ENCODE measurements around the gene CKAP2L.
A peak's percentile ranks its signal among the peaks of the same experiment; 100 is the strongest.

Gene CKAP2L

DNA sequence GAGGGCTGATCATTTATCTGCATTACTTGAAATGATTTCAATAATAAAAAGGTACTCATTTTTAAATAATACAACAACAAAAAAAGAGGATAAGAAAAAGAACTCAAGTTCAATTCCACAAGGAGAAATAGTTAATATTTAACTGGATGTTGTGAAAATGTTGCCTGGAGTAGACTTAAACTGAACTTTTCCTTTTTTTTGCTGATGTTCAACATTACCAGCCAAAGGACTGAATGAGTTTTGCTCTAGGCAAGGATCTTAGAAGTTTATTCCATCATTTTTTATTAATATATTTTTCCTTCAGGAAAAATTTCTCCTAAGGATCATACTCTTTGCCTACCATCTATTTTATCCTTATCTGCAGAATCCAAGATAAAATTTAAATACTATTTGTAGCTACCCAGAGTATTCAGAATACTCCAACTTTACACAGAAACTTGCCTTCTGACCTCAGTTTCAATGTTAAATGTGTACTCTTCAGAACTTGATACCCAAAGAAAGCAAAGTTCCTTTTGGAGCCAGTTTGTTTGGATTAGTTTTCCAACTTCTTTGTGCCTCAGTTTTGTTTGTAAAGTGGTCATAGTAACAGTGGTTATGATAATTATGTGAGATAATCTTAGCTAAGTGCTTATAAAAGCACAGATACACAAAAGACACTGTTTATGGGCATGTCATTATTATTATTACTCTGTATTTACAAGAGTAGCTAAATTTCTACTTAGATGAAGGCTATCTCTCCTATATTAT lies 12.8 kb downstream of the CKAP2L start:
- TF ChIP-seq PAX5 (IDR thresholded peaks at IDR 0.05; ENCODE audit: insufficient read depth, low read length, severe bottlenecking) (no peak), POU2F2 (IDR thresholded peaks at IDR 0.05; ENCODE audit: low read depth, low read length) (no peak)
- FAIRE-seq (no peak), DNase-seq (ENCODE audit: insufficient read length, low spot score) (no peak)

DNA sequence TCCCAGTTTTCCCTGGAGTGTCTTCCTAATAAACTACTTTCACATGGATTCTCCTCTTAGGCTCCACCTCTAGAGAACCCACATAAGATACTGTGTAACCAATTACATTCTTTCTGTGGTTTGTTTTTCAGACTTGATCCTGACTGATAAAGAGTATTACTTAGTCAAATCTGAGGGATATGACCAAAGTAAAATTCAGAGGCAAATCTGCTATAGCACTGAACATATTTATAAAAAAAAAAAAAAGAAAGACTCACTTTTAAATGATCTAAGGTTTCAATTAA lies 13.9 kb downstream of the CKAP2L start:
- TF ChIP-seq SPI1 (IDR thresholded peaks at IDR 0.05; ENCODE audit: low read depth, low read length): no peak
- no peak for TF ChIP-seq POU2F2 (IDR thresholded peaks at IDR 0.05; ENCODE audit: low read depth, low read length)
- TF ChIP-seq POLR2A (IDR thresholded peaks at IDR 0.05; ENCODE audit: low read depth, low read length): no peak
- TF ChIP-seq POLR2AphosphoS5 (IDR thresholded peaks at IDR 0.05; ENCODE audit: low read depth, low read length): no peak
- no peak for TF ChIP-seq PAX5 (IDR thresholded peaks at IDR 0.05; ENCODE audit: insufficient read depth, low read length, severe bottlenecking)
- no peak for TF ChIP-seq TAF1 (IDR thresholded peaks at IDR 0.05; ENCODE audit: low read depth, low read length)
- DNase-seq (ENCODE audit: insufficient read length, low spot score) (no peak), FAIRE-seq (no peak)

DNA sequence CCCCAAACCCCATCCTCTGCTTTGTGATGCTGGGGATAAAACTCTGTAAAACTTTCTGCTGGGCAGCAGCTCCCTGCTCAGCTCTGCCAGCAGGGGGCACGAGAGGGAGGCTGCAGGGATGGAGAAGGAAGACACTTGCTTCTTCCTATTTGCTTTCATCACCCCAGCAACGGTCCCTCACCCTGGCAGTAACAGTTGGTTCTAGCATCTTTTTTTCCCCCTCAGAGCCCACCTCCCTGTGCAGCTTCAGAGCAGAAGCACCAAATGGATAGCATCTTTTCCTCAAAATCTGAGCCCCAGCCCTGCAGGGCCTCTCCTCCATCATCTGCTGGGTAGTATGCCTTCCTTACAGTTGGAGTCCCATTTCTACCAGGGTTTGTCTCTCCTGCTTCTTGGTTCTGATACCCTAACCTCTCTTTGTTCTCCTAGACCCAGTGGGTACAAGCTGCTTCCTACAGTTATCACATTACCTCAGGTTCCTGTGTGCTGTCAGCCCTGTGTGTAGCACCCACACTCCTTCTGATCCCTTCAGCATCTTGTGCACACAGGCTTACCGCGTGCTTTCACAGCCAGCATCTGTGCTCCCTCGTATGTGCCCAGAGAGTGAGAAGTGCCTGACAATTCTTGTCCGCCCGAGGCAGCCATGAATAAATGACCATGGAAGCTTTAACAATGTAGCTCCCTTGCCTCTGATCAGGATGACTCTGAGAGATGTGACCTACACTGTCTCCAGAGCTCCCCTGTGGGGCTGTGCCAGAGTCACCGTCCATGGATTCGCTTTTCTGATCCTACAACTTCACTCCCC lies 14.5 kb downstream of the CKAP2L start:
- DNase-seq (ENCODE audit: insufficient read length, low spot score) (peak; percentile 47), FAIRE-seq (peak; percentile 88)
- TF ChIP-seq PAX5 (IDR thresholded peaks at IDR 0.05; ENCODE audit: insufficient read depth, low read length, severe bottlenecking): no peak
- TF ChIP-seq POLR2AphosphoS5 (IDR thresholded peaks at IDR 0.05; ENCODE audit: low read depth, low read length): no peak
- TF ChIP-seq POU2F2 (IDR thresholded peaks at IDR 0.05; ENCODE audit: low read depth, low read length): no peak
- no peak for TF ChIP-seq POLR2A (IDR thresholded peaks at IDR 0.05; ENCODE audit: low read depth, low read length)
- no peak for TF ChIP-seq TAF1 (IDR thresholded peaks at IDR 0.05; ENCODE audit: low read depth, low read length)
- no peak for TF ChIP-seq SPI1 (IDR thresholded peaks at IDR 0.05; ENCODE audit: low read depth, low read length)

DNA sequence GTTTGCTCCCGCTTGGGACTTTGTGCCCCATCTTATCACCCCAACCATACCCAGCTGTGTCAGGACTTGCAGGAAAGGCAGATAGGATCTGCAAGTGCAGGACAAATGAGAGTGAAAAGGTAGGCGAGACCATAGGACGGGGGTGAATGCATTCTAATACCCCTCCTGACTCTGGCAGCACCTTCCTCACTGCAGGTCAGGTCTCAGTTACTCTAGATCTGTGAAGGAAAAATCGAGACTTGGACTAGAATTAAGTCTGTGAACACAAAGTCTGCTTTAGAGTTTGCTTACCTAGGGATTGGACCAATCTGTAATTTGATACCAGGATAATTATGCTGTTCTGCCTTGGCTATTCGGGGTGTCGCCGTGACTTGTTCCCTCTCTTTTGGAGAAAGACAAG lies 23.9 kb downstream of the CKAP2L start:
- no peak for FAIRE-seq
- DNase-seq (ENCODE audit: insufficient read length, low spot score): no peak
- no peak for TF ChIP-seq POLR2A (IDR thresholded peaks at IDR 0.05; ENCODE audit: low read depth, low read length)
- TF ChIP-seq SPI1 (IDR thresholded peaks at IDR 0.05; ENCODE audit: low read depth, low read length): no peak
- TF ChIP-seq PAX5 (IDR thresholded peaks at IDR 0.05; ENCODE audit: insufficient read depth, low read length, severe bottlenecking): no peak
- no peak for TF ChIP-seq POLR2AphosphoS5 (IDR thresholded peaks at IDR 0.05; ENCODE audit: low read depth, low read length)
- TF ChIP-seq POU2F2 (IDR thresholded peaks at IDR 0.05; ENCODE audit: low read depth, low read length): no peak
- TF ChIP-seq TAF1 (IDR thresholded peaks at IDR 0.05; ENCODE audit: low read depth, low read length): no peak

DNA sequence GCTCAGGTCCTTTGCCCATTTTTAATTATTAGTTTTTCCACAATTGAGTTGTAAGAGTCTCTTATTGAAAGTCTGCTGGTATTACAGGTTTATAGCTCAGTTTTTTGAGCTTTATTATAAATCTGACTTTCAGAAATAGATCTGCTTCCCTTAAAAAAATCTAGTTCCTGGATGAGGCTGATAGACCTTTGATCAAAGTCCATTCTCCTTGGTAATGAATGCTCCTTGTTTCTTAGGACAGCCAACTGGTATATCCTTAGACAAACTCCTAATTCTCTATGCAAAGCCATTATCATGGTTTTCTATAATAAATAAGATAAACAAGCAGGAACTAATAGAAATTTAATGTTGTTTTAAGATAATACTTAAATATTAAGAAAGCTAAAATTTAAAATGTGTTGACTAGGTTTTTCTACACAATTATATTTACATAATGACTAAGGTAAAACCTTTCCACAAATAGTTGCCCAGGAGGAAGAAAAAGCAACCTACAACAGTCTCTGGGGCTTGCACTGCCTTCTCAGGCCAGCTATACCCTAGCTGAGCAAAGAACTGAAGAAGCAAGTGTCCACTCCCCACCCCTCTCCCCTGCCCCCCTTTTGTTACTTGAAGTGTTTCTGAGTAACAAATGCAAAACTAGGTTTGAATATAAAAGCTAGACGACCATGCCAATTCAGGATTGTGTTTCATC lies 26.7 kb downstream of the CKAP2L start:
- DNase-seq (ENCODE audit: insufficient read length, low spot score) (no peak), FAIRE-seq (no peak)
- TF ChIP-seq PAX5 (IDR thresholded peaks at IDR 0.05; ENCODE audit: insufficient read depth, low read length, severe bottlenecking): no peak
- no peak for TF ChIP-seq POLR2A (IDR thresholded peaks at IDR 0.05; ENCODE audit: low read depth, low read length)
- no peak for TF ChIP-seq POLR2AphosphoS5 (IDR thresholded peaks at IDR 0.05; ENCODE audit: low read depth, low read length)
- TF ChIP-seq TAF1 (IDR thresholded peaks at IDR 0.05; ENCODE audit: low read depth, low read length): no peak
- TF ChIP-seq POU2F2 (IDR thresholded peaks at IDR 0.05; ENCODE audit: low read depth, low read length): no peak
- TF ChIP-seq SPI1 (IDR thresholded peaks at IDR 0.05; ENCODE audit: low read depth, low read length): no peak

DNA sequence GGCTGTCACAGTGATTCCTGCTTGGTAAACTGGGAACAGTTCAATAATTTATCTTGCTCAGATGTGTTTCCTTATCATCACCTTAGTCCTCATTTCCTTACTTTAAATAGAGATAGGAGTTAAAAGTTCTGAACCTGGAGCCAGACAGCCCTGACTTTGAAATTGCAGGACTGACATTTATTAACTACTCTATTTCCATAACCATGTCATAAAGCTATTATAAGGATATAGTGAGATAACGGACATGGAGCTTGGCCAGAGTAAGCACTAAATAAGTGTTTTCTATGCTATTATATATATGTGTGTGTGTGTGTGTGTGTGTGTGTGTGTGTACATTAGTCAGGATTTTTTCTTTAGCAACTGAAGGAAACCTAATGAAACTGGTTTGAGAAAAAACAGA lies 30.5 kb downstream of the CKAP2L start:
- no peak for DNase-seq (ENCODE audit: insufficient read length, low spot score)
- no peak for FAIRE-seq
- no peak for TF ChIP-seq POLR2A (IDR thresholded peaks at IDR 0.05; ENCODE audit: low read depth, low read length)
- no peak for TF ChIP-seq PAX5 (IDR thresholded peaks at IDR 0.05; ENCODE audit: insufficient read depth, low read length, severe bottlenecking)
- no peak for TF ChIP-seq POLR2AphosphoS5 (IDR thresholded peaks at IDR 0.05; ENCODE audit: low read depth, low read length)
- TF ChIP-seq SPI1 (IDR thresholded peaks at IDR 0.05; ENCODE audit: low read depth, low read length): no peak
- no peak for TF ChIP-seq POU2F2 (IDR thresholded peaks at IDR 0.05; ENCODE audit: low read depth, low read length)
- TF ChIP-seq TAF1 (IDR thresholded peaks at IDR 0.05; ENCODE audit: low read depth, low read length): no peak

DNA sequence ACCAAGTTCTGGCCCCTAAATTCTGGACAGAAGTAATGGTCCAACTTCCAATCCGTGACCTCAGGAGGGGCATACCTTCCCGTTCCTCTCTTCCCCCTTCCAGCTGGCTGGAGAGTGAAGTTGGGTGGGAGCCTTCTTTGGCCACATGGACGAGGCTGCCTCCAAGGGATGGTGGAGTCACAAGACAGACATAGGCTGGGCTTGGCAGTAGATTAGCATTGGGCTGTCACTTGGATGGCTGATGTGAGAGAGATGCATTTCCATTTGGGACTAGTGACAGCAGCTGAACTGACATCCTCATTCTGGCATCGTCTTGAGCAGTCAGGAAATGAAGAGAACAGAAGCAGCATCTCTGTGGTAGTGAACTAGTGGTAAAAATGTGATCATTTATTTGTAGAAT lies 31.0 kb downstream of the CKAP2L start:
- DNase-seq (ENCODE audit: insufficient read length, low spot score) (no peak), FAIRE-seq (no peak)
- no peak for TF ChIP-seq SPI1 (IDR thresholded peaks at IDR 0.05; ENCODE audit: low read depth, low read length)
- no peak for TF ChIP-seq POLR2A (IDR thresholded peaks at IDR 0.05; ENCODE audit: low read depth, low read length)
- TF ChIP-seq POLR2AphosphoS5 (IDR thresholded peaks at IDR 0.05; ENCODE audit: low read depth, low read length): no peak
- no peak for TF ChIP-seq POU2F2 (IDR thresholded peaks at IDR 0.05; ENCODE audit: low read depth, low read length)

DNA sequence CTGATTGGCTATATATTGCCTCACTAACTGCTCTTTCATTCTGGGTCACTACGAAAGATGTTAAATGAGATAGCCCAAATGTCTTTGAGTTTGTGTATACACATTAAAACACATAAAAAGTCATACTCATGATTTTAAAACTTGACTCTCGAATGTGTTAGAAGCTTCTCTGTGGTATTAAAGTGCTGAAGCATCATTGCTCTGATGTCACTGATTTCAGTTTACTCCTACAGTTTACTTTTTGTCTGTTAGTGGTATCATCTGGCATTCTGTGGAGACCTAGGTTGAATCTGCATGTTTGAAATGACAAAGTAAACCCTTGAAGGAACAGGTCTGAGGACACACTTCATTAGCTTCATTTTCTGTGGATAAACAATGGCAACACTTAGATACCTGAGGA lies 32.9 kb downstream of the CKAP2L start:
- no peak for DNase-seq (ENCODE audit: insufficient read length, low spot score)
- FAIRE-seq: no peak
- no peak for TF ChIP-seq SPI1 (IDR thresholded peaks at IDR 0.05; ENCODE audit: low read depth, low read length)
- TF ChIP-seq POLR2AphosphoS5 (IDR thresholded peaks at IDR 0.05; ENCODE audit: low read depth, low read length): no peak
- TF ChIP-seq POLR2A (IDR thresholded peaks at IDR 0.05; ENCODE audit: low read depth, low read length): no peak
- TF ChIP-seq PAX5 (IDR thresholded peaks at IDR 0.05; ENCODE audit: insufficient read depth, low read length, severe bottlenecking): no peak
- TF ChIP-seq TAF1 (IDR thresholded peaks at IDR 0.05; ENCODE audit: low read depth, low read length): no peak
- no peak for TF ChIP-seq POU2F2 (IDR thresholded peaks at IDR 0.05; ENCODE audit: low read depth, low read length)

DNA sequence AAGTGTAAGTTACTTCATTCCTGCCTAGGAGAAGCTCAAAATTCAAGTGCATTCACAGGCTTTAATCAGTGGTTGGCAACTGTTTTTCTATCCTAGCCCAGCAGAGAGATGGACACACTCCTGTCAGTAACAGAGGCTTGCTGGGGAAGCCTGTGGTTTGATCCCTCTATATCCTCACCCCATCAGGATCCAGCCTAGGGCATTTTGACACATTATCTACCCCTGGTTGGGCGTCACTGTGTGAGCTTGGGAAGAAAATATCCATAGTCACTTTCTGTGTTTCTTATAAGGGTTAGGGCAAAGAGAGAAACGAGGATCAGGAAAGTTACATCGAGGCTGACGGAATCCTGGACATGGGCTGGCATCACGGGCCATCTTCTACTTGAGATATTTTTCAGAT lies 33.6 kb downstream of the CKAP2L start:
- DNase-seq (ENCODE audit: insufficient read length, low spot score): no peak
- TF ChIP-seq POU2F2 (IDR thresholded peaks at IDR 0.05; ENCODE audit: low read depth, low read length) (no peak), SPI1 (IDR thresholded peaks at IDR 0.05; ENCODE audit: low read depth, low read length) (no peak), POLR2AphosphoS5 (IDR thresholded peaks at IDR 0.05; ENCODE audit: low read depth, low read length) (no peak), POLR2A (IDR thresholded peaks at IDR 0.05; ENCODE audit: low read depth, low read length) (no peak), PAX5 (IDR thresholded peaks at IDR 0.05; ENCODE audit: insufficient read depth, low read length, severe bottlenecking) (no peak), TAF1 (IDR thresholded peaks at IDR 0.05; ENCODE audit: low read depth, low read length) (no peak)
- no peak for FAIRE-seq
